HG02970 (cell line): Measurements from ENCODE around the gene IL1B.

Source experiments
- ATAC-seq: cut with Tn5 transposase; IDR thresholded peaks from one replicate; pipeline ENCODE4 v1.9.1; 2021; ENCODE audit warnings: mild to moderate bottlenecking, moderate library complexity, moderate number of reproducible peaks; ENCODE audit not compliant: unreplicated experiment, low FRiP score

The IL1B gene

DNA sequence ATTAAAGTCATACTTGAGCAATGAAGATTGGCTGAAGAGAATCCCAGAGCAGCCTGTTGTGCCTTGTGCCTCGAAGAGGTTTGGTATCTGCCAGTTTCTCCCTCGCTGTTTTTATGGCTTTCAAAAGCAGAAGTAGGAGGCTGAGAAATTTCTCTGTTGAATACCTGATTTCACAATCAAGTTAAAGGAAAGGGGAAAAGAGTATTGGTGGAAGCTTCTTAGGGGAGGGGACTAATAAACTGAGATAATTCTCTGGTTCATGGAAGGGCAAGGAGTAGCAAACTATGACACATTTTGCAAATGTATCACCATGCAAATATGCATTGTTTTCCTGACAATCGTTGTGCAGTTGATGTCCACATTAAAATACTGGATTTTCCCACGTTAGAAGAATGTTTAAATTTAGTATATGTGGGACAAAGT, at the start of gene IL1B:
Gene IL1B (minus strand): TSS at position 85 of the 423 bp plus-strand sequence. CDS start 550 bp downstream, outside the sequence.
- ATAC-seq: no peak

DNA sequence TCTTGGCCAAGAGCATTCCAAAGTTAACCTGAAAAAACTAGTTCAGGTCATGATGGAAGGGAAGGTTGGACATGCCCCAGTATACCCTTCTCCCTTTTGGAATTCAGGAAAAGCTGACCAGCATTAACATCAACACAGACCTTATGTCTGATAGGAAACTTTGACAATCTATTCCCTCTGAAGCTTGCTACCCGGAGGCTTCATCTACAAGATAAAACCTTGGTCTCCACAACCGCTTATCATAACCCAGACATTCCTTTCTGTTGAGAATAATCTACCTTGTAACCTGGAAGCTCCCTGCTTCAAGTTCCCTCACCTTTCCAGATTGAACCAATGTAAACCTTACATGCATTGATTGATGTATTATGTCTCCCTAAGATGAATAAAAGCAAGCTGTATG, 49.7 kb upstream of the IL1B start:
- no peak for ATAC-seq

DNA sequence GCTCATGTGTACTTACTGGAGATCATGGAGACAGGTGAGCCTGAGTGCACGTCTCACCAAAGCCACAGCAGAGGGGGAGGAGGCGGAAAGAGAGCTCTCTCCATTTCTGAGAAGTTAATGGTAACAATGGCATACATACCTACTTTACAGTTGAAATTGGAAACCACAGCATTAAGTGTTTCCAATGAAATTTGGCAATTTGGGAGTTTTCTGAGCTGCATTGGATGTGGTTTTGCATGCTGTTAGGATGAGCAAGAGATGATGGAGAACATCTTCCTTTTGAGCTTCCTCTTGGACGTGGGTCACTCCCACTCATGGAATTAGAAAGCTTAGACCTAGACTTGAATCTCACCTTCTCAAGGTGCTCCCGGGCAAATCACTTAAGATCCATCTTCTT, 48.9 kb upstream of the IL1B start:
- ATAC-seq: no peak

DNA sequence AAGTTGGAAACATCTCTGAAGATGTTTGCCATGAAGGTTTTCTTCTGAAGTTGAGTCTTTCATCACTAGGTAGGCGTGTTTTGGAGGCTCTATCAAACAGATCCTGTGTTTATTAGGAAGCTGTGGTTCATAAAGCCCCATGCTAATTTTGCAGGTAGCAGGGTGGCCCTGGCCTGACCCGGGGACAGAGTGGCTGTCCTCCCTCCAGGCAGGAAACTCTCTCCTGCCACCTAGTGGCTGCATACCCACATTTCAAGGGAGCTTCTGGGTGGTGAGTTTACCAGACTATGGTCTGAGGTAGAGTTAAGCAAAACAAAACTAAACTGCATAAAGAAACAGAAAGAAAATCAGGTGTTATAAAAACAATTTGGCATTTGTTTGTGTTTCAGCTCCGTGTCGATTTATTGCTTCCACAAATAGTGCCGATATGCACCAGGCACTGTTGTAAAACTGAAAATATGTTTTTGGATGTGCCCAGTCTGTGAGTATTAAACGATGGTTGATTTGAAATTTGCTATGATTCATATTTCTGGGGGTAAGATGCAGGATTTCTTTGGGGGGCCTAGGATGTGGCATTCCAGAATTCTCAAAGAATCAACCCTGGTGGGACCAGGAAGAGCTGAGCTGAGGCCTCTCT, 48.4 kb upstream of the IL1B start:
- ATAC-seq: no peak

DNA sequence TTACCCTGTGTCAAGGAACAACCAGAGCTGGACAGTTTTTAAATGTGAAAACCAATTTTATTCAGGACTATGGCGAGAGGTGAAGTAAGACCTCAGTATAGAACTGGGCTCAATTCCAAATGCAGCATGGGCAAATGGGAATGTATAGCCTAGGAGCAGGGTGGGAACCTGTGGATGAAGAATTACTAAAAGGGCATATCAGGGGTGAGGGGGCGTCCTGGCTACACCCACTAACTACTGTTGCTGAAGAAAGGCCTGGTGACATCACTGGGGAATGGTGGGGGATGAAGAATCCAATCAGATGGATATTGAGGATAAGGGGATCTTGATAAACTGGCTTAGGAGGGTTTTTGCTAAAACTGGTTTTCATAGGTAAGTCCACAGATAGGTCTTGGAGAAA, 47.1 kb upstream of the IL1B start:
- no peak for ATAC-seq

DNA sequence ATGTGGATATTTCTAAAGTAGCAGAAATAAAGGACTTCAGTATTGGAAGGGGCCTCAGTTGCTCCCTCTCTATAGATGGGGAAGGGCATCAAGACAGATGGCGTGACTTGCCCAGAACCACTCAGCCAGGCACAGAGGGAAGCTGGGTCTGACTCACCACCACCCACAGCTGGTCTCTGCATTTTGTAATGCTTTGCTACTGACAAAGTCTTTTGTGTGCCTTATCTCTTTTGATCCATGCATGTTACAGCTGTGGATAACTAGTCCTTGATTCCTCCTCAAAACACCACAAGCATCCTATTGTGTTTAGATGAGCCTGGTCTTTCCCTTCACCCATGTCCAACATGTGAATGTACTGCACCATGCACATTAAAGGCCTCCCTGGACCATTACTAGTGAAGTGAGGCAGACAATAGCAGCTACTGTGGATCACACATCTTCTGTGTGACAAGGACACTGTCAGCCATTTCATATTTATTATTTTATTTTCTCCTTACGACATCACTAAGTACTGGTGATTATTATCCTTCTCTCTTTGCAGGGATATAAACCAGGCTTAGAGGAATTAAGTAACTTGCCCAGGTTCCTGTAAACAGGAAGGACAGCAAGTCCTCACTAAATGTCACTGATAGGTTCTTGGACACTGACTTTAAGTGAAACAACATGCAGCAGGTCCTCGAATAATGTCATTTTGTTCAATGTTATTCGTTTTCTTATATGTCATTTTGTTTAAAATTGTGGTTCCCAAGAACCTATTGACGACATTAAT, 44.8 kb upstream of the IL1B start:
- ATAC-seq: no peak

DNA sequence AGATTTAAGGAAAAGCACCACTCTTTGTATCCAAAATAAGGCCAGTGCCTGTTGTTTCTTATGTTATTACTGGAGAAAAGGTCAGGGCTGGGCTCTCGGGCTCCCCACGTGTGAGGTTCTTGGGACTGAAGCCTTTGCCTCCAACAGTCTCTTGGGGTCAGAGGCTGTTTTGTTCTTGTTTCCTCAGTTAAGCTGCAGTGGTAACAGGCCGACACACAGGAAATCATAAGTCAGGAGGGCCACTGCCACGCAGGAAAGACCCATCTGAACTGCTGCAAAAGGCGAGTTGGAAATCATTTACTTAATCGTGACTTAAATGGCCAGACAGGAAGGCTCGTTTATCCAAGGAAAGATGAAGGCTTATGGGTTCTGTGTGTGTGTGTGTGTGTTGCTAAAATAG, 44.1 kb upstream of the IL1B start:
- no peak for ATAC-seq

DNA sequence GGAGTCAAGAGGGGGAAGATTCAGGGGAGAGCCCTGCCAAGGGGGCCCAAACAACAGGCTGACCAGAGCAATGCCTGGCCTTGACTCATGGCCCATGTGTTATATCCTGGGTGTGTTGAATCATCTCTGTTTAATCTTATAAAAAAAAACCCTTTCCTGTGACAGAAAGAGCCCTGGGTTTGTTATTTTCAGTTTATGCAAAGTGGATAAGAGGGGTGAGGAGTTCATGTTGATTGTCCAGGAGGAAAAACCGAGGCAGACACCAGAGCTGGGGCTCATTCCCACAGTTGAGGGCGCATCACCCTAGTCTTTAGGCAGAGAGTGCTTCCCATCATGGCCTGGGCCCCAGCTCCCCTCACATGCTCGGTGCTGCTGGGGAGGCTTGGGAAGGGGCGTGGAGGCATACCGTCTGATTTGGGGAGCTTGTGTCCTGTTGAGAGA, 43.5 kb upstream of the IL1B start:
- no peak for ATAC-seq

DNA sequence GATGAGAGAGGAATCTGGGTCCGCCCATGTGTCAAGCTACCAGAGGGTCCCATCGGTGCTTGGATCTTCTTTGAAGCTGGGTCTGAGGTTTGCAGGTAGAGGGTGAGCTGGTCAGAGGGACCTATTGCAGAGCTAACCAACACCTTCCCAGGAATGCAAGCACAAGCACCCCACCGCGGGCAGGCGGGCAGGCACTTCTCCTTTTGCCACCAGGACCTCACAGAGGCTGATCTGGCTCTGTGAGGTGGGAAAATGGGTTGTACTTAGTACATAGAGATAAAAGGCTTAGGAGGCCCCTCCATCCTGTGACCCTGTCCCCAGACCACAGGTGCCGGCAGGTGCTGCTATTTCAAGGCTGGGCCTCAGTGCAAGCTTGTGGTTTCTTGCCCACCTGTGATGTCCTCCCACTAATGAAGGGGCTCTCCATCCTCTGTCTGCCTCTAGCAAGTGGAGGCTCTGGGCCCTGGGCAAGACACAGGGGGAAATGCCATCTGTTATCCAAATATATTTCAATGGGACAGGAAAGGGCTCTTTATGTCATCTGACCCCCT, 43.0 kb upstream of the IL1B start:
- ATAC-seq: no peak

DNA sequence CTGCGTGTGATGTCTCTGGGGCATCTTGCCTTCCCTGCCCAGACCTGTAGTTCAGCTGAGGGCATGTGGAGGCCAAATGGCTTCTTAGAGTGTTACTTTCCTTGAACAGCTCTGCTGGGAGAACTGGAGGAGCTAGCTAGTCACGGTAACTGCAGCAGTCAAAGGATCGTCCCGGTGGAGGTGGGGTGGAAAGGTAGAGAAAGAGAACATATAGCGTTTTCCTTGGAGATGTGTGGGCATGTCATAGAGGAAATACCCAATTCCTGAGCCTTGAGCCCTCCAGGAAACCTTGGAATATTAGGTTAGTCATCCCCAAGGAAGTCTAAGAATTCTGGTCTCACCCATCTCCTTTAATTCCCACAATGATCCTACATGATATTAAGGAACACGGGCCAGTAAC, 40.8 kb upstream of the IL1B start:
- no peak for ATAC-seq

DNA sequence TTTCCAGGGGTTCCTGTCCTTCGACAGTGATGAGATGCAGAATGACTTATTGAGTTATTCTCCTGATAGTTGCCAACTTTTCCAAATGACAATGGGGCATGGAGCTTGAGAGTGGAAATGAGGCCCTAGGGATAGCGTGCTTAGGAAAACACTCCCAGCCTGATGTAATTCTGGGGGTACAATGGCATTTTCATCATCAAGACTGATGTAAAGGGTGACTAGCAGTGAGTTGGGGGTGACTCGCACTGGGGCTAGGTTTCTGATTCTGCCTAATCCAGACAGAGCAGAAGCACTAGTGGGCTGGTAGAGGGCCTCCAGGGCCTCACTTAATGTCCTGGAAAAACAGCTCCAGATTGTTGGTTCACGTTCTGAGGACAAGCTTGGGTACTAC, 40.4 kb upstream of the IL1B start:
- ATAC-seq: no peak

DNA sequence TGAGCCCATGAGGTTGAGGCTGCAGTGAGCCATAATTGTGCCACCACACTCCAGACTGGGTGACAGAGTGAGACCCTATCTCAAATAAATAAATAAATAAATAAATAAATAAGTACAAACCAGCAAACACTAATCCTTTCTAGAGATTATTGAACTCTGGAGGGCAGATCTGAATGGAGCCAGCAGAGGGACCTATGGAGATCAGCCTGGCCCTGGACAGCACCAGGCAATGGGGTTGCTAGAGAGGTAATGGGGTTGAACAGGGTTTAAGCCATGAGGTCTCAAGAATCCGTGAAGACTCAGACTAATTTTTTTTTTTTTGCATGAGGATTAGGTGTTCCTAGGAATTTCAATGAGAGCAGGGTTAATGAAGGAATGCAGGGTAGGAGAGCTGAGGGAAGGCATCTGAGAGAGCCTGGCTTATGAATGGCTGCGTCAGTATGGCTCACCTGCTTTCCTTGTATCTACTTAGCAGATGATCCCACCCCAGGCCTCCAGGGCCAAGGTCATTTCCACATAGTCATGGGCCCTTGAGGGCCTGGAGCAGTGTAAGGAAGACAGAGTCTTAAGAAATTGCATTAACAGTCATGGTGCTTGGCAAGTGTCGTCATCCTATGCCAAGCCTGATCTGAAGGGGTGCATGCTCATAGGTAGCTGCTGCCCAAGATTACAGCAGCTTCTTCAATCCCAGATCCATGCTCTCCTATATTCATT, 39.8 kb upstream of the IL1B start:
- no peak for ATAC-seq

DNA sequence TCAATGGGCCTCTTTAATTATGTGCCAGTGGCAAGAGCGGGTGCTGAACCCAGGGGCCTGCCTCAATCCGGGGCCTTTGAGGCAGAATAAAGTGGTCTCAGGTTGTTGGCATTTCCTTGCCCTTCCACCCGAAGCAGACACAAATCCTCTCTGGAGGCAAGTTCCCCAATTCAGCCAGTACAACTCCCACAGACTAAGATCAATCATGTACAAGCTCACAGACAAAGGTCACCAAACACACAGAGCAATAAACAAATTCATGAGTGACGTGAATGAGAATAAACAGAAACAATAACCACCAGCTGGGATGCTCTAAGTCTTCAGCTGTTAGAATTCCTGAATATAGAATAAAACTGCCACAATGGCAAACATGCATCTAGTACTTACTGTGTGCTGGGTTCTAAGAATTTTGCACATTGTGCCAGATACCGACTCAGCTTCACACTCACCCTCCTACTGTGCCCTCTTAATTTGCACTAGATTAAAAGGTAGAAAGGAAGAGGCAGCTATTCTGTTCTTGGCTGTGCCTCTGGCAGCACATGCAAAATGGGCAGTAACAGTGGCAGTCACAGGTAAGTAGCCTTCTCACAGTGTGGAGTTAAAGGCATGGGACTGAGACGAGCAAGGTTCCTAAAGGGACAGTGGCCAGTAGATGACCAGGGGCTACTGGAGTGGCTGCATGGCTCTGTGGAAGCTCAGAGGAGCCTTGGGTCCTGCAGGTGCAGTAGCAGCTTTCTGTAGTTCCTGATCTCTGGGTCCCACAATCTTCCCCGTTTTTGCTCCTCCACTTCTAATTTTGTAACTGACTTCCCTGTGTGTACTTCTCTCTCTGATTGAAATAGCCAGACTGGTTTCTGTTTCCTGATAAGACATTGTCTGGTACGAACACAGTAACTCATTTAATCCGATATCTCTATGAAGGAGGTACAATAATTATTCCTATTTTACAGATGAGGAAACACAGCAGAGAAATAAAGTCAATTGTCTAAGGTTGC, 34.6 kb upstream of the IL1B start:
- no peak for ATAC-seq

DNA sequence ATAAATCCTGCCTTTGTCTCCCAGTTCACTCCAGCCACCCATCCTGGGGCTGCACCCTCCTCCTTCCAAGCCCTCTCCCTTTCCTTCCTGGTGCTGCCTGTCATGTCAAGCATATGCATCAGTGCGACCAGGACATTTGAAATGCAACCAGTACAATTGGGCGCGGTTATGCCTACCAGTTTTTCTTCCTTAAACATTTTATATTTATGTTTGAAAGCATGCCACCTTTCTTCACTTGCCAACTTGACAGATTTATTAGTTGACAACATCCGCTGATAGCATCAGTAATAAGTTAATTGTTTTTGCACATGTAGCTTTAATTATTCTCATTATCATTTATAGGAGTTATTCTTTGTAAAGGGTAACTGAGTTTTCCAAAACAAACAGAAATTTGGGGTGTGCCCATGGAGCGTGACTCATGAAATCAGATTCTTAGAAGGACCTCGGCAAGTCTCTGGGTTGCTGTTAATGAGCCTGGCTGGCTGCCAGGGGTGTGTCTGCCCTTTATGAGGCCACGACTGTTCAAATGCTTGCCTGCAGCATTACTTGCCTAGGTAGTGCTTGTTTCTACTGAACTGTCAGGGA, 32.8 kb upstream of the IL1B start:
- ATAC-seq: no peak

DNA sequence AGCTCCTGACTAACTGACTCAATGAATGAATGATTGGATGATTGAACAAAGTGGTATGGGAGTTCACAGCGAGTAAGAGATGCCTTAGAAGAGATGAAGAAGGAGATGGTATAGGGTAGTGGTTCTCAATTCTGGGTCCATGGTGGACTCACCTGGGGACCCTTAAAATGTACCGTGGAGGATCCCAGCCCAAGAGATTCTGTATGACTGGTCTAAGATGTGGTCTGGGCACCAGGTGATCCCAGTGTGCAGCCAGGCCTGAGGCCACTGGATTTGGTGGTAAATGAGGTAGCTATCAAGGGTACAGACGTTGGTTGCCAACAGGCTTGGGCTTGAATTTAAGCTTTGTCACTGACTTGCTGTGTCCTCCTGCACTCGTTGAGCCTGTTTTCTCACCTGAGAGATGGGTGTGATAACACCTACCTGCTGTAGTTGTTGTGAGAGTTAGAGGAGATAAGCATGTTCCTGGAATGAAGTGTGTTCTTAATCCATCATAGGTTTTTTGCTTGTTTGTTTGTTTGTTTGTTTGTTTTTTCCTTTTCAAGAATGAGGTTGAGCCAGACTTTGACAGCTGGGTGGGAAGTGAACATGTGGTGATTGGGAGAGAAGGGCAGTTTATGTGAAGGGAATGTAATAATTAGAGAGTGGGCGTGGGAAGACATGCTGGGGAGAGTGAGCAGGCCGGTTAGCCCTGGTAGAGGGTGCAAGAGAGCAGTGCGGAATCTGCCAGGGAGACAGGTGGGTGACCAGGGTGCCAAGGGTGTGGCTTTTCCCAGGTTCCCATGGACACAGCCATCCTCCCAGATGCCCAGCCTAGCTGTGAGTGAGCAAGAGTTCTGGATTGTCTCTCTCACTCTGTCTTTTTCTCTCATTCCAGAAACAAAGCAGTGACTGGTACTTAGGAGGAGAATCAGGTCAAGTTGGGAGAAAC, 31.4 kb upstream of the IL1B start:
- no peak for ATAC-seq

DNA sequence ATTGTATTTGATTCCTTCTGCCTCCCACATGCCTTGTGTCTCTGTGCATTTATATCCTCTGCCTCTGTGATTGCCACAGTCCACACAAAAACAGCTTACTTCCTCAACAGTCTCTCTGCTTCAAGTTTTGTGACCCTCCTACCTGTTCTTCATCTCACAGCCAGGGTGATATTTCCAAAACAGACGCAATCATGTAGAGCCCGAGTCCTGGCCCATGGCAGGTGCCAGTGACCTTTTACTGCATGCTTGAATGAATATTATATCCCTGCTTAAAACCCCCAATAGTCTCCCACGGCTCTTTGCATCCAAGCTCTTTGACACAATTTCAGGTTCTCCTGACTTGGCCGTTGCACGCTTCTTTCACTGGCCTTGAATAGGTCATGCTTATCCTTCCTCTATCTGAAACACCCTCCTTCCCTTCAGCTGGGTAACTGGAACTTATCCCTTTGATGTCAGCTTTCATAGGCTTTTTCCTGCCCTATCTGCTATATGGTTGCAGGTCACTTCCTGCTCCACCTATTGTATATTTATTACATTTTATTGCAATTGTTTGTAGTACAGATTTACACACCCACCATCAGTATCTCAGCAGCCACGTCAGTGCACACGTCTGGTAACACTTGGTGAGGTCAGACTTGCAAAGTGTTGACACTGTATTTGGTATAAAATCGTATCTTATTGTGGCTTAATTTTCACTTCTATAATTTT, 29.7 kb upstream of the IL1B start:
- no peak for ATAC-seq

DNA sequence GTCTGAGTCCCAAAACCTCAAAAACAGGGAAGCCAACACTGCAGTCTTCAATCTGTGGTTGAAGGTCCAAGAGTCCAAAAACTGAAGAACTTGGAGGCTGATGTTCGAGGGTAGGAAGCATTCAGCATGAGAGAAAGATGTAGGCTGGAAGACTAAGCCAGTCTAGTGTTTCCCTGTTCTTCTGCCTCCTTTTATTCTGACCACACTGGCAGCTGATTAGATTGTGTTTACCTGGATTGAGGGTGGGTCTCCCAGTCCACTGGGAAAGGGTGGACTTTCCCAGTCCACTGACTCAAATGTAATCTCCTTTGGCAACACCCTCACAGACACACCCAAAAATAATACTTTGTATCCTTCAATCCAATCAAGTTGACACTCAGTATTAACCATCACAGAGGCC, 27.5 kb upstream of the IL1B start:
- no peak for ATAC-seq
